ENCODE measurements around the gene TOX3. TPM values are rescaled to one million over a fixed set of nuclear protein-coding genes. Genes with fewer than 3 reads are reported as not detected.

The TOX3 gene
- total RNA-seq, 1 donor = not detected

DNA sequence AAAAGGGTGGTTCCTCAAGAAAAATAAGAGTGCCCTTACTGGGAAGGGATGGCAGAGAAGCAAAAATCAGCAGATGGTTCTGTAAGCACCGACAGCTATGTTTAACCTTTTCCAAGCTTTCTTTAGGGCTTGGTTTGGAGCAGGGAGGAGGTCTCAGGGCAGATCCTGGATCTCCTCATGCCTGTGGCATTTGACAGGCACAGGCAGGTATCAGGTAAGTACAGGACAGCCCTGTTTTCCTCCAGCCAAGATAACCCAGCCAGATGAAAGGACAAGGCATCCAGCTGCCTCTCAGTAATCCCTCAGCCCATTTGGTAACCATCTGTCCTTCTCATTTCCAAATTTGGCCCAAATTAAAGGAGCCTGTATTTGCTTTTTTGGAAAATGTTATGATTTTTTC lies 141.5 kb downstream of the TOX3 start:
- H3K4me3 ChIP-seq (ENCODE audit: low read depth, low read length) = no peak overlapping the region
- TF ChIP-seq, protein P1, sequence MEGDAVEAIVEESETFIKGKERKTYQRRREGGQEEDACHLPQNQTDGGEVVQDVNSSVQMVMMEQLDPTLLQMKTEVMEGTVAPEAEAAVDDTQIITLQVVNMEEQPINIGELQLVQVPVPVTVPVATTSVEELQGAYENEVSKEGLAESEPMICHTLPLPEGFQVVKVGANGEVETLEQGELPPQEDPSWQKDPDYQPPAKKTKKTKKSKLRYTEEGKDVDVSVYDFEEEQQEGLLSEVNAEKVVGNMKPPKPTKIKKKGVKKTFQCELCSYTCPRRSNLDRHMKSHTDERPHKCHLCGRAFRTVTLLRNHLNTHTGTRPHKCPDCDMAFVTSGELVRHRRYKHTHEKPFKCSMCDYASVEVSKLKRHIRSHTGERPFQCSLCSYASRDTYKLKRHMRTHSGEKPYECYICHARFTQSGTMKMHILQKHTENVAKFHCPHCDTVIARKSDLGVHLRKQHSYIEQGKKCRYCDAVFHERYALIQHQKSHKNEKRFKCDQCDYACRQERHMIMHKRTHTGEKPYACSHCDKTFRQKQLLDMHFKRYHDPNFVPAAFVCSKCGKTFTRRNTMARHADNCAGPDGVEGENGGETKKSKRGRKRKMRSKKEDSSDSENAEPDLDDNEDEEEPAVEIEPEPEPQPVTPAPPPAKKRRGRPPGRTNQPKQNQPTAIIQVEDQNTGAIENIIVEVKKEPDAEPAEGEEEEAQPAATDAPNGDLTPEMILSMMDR (IDR thresholded peaks at IDR 0.05; ENCODE audit: insufficient read depth, low read length) = no peak
- DNase-seq (ENCODE audit: low read depth) = no peak

DNA sequence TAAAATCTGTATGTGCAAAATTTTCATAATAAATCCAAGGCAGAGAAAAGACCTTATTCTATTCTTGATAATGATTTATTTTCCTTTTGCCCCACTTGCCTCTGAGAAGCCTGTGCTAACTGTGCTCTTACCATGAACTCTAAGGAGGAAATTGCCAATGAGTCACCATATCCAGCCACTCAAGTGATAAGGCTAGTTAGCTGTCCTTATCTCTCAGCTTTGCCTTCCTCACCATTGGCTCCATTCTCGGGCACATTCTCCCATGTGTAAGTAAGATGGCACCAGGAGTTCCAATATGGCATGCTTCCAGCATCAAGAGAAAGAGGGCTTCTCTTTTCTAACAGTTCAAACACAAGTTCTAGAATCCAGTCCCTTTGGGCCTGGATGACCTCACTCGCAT lies 142.4 kb downstream of the TOX3 start:
- TF ChIP-seq, protein P1 (IDR thresholded peaks at IDR 0.05; ENCODE audit: insufficient read depth, low read length) = no peak
- no peak for DNase-seq (ENCODE audit: low read depth)
- no peak overlapping the region for H3K4me3 ChIP-seq (ENCODE audit: low read depth, low read length)

DNA sequence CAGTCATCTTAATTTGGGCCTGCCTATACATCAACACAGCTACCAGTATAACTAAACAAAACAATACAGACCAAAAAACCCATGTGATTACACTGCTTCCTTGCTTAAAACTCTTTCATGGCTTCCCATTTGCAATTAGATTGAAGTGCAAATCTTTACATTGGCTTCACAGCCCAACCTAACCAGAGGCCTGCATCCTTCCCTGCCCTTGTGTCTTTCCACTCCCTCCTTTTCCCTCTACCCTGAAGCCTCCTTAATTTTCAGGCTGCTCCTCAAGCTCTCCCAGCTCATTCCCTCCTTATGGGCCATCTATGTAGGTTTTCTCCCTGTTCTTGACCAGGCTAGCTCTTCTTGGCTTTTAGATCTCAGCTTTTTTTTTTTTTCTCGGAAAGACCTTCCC lies 147.8 kb downstream of the TOX3 start:
- DNase-seq (ENCODE audit: low read depth) = no peak
- TF ChIP-seq, protein P1 (IDR thresholded peaks at IDR 0.05; ENCODE audit: insufficient read depth, low read length) = no peak

DNA sequence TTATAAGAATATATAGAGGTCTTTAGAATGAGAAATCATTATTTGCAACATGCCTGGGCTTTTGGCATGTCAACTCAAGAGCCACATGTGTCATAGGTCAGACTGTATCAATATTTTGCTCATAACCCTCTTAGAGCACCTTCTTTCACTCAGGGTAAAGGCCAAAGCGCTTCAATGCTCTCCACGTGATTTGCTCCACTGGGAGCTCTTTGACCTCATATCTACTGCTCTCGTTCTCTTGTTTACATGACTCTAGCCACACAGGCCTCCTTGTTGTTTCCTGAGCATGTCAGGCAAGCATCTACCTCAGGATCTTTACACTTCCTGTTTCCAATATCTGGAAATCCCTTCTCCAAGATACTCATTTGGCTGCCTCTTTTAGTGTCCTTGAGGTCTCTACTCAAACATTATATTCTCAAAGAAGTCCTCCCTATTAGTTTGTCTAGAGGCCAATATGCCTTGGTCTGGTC lies 148.4 kb downstream of the TOX3 start:
- no peak for DNase-seq (ENCODE audit: low read depth)
- no peak overlapping the region for H3K4me3 ChIP-seq (ENCODE audit: low read depth, low read length)
- TF ChIP-seq, protein P1 (IDR thresholded peaks at IDR 0.05; ENCODE audit: insufficient read depth, low read length) = no peak

More for the DNA sequence above, 147.8 kb downstream of the TOX3 start:
- no peak overlapping the region for H3K4me3 ChIP-seq (ENCODE audit: low read depth, low read length)

DNA sequence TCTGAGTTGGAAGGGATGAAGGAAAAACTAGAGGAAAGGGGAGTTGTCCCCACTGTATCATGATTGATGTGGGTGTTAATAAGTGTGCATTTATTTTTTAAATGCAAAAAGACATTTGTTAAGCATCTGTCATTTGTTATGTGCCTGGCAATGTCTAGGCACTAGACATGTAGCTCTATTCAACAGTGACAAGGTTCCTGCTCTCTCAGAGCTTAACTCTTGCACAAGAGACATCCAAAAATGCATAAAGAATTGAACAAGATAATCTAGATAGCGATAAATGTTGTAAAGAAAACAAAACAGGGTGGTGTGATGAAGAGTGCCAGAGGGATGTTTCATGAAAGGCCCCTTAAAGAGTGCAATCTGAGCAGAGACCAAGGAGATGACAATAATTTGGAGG lies 148.9 kb downstream of the TOX3 start:
- DNase-seq (ENCODE audit: low read depth) = no peak
- H3K4me3 ChIP-seq (ENCODE audit: low read depth, low read length) = no peak overlapping the region
- TF ChIP-seq, protein P1 (IDR thresholded peaks at IDR 0.05; ENCODE audit: insufficient read depth, low read length) = no peak

DNA sequence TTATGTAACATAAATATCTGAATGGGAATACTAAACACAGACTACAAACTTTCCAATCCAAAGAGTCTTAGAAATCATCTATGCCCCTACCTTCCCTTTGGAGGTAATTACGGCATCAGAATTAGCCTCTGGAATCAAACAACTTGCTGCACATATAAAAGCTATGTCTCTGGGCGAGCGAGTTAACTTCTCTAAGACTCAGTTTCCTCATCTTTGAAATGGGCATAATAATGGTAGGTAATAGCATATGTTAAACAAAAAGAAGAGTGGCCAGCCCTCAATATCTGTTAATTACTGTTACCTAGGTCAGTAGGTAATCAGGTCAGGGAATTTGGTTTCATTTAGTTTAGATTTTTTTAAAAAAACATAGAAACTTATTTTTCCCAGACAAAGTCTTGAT lies 153.5 kb downstream of the TOX3 start:
- TF ChIP-seq, protein P1 (IDR thresholded peaks at IDR 0.05; ENCODE audit: insufficient read depth, low read length) = no peak
- no peak for DNase-seq (ENCODE audit: low read depth)

DNA sequence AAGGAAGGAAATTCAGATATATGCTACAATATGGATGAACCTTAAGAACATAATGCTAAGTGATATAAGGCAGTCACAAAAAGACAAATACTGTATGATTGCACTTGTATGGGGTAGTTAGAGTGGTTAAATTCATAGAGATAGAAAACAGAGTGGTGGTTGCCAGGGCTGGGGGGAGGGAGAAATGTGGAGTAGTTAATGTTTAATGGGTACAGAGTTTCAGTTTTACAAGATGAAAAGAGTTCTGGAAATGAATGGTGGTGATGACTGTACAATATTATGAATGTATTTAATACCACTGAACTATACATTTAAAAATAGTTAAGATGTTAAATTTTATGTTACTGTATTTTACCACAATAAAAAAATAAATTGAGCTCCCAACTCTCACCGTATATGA lies 157.9 kb downstream of the TOX3 start:
- H3K4me3 ChIP-seq (ENCODE audit: low read depth, low read length) = no peak overlapping the region
- no peak for DNase-seq (ENCODE audit: low read depth)
- TF ChIP-seq, protein P1 (IDR thresholded peaks at IDR 0.05; ENCODE audit: insufficient read depth, low read length) = no peak

More for the DNA sequence above, 153.5 kb downstream of the TOX3 start:
- H3K4me3 ChIP-seq (ENCODE audit: low read depth, low read length) = no peak overlapping the region

All from fibroblast of the aortic adventitia (primary cell).